Sigmoid colon (tissue), 4 donors: ENCODE data around the gene CELF1.

Source experiments
- POLR2A ChIP-seq, 2 donors: fragments of 450-650 bp; IDR thresholded peaks; one replicate each; pipeline ENCODE4 v1.6.1; 2016; ENCODE audit warnings: antibody characterized with exemption in 2 of 2, mild to moderate bottlenecking in 2 of 2, moderate library complexity in 2 of 2
- POLR2AphosphoS5 ChIP-seq, 4 donors: sonication (generic); formaldehyde crosslinking; IDR thresholded peaks; one replicate each; pipeline ENCODE4 v1.6.1; 2017; ENCODE audit warnings: antibody characterized with exemption in 4 of 4
- TF ChIP-seq, protein P1 (sequence below), 4 experiments: fragments of 450-650 bp in 3 of 4; fragments of 200-600 bp in 1 of 4; IDR thresholded peaks; one replicate each; pipeline ENCODE4 v1.5.1; 2016 to 2019; ENCODE audit warnings: antibody characterized with exemption in 4 of 4, mild to moderate bottlenecking in 3 of 4, moderate library complexity in 2 of 4

DNA sequence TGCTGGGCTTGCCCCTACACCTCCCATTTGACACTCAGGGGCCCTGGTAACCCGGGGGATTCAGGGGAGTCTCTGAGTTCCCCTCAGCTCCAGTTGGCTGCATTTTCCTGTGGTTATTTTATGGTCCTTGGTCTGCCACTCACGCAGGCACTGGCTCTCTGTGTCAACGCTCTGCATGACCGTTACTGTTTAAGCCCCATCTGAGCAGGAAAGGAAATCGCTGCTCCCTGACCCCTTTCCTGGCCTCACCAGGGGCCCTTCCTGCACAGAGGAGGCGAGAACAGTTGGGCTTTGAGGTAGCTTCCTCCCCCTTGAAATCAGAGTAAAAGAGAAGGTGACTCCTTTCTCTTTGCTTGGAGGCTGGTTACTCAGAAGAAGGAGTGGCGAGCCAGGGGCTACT, 38.8 kb upstream of the CELF1 start:
- TF ChIP-seq, protein P1, sequence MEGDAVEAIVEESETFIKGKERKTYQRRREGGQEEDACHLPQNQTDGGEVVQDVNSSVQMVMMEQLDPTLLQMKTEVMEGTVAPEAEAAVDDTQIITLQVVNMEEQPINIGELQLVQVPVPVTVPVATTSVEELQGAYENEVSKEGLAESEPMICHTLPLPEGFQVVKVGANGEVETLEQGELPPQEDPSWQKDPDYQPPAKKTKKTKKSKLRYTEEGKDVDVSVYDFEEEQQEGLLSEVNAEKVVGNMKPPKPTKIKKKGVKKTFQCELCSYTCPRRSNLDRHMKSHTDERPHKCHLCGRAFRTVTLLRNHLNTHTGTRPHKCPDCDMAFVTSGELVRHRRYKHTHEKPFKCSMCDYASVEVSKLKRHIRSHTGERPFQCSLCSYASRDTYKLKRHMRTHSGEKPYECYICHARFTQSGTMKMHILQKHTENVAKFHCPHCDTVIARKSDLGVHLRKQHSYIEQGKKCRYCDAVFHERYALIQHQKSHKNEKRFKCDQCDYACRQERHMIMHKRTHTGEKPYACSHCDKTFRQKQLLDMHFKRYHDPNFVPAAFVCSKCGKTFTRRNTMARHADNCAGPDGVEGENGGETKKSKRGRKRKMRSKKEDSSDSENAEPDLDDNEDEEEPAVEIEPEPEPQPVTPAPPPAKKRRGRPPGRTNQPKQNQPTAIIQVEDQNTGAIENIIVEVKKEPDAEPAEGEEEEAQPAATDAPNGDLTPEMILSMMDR (IDR thresholded peaks at IDR 0.05), result no peak
- TF ChIP-seq POLR2A (IDR thresholded peaks at IDR 0.05) (no peak), POLR2AphosphoS5 (IDR thresholded peaks at IDR 0.05) (no peak)
